HG03175 (cell line): ENCODE measurements around the gene ASPHD2.

ENCODE experiments used
- ATAC-seq: cut with Tn5 transposase; IDR thresholded peaks from one replicate; pipeline ENCODE4 v1.9.1; 2021; ENCODE audit warnings: mild to moderate bottlenecking, moderate library complexity; ENCODE audit not compliant: unreplicated experiment

The ASPHD2 gene

GRCh38 chr22:26494506-26494905 lies 65.4 kb downstream of the ASPHD2 start:
- ATAC-seq, result no peak
